K562 (cell line): ENCODE measurements around the gene IL27RA. TPM values are rescaled to one million over a fixed set of nuclear protein-coding genes. Genes with fewer than 3 reads are reported as not detected.
A peak's percentile ranks its signal among the peaks of the same experiment; 100 is the strongest.

Experiments
- ASH1L ChIP-seq: fragments of 450-650 bp; IDR thresholded peaks from 2 replicates; pipeline ENCODE4 v1.6.1; 2018; ENCODE audit warnings: borderline replicate concordance, mild to moderate bottlenecking, low read depth; ENCODE audit not compliant: partially characterized antibody
- BRF1 ChIP-seq: IDR thresholded peaks from 3 replicates; pipeline ENCODE4 v1.6.1; 2011; ENCODE audit warnings: borderline replicate concordance, mild to moderate bottlenecking; ENCODE audit not compliant: insufficient read length; ENCODE audit errors: extremely low read depth
- CSDE1 ChIP-seq, 2 experiments: fragments of 450-650 bp; IDR thresholded peaks; 2 replicates each; pipeline ENCODE4 v1.6.1; 2016; ENCODE audit warnings: mild to moderate bottlenecking in 1 of 2
- EP400 ChIP-seq: fragments of 450-650 bp; IDR thresholded peaks from 2 replicates; pipeline ENCODE4 v1.6.1; 2017; ENCODE audit warnings: antibody characterized with exemption, mild to moderate bottlenecking, moderate library complexity
- FOXO4 ChIP-seq: fragments of 450-650 bp; formaldehyde crosslinking; IDR thresholded peaks from 2 replicates; pipeline ENCODE4 v1.4.0; 2020; ENCODE audit warnings: mild to moderate bottlenecking, moderate library complexity
- ILK ChIP-seq: fragments of 450-650 bp; IDR thresholded peaks from 2 replicates; pipeline ENCODE4 v1.6.1; 2016; ENCODE audit warnings: missing genetic modification characterization, low read depth, mild to moderate bottlenecking, missing compliant biosample characterization, moderate library complexity, borderline replicate concordance
- KLF6 ChIP-seq: fragments of 250-450 bp; sonication (Bioruptor Pico); IDR thresholded peaks from 2 replicates; pipeline ENCODE4 v1.4.0; 2020; ENCODE audit warnings: mild to moderate bottlenecking, moderate library complexity, borderline replicate concordance
- RBM25 ChIP-seq: fragments of 200-400 bp; formaldehyde crosslinking; IDR thresholded peaks from 2 replicates; pipeline ENCODE4 v1.6.1; 2018; ENCODE audit warnings: low read length, low read depth, moderate library complexity; ENCODE audit not compliant: severe bottlenecking
- RERE ChIP-seq: sonication (generic); formaldehyde crosslinking; IDR thresholded peaks from 2 replicates; pipeline ENCODE4 v1.8.0; 2023; ENCODE audit warnings: missing genetic modification reagents, mild to moderate bottlenecking, borderline replicate concordance
- THAP12 ChIP-seq: fragments of 250-450 bp; sonication (Bioruptor Pico); IDR thresholded peaks from 2 replicates; pipeline ENCODE4 v1.9.0; 2021; ENCODE audit warnings: mild to moderate bottlenecking, inconsistent platforms
- ZNF740 ChIP-seq, 3 experiments: fragments of 200-800 bp in 1 of 3; sonication (Bioruptor generic) in 1 of 3; sonication (generic) in 1 of 3; formaldehyde crosslinking in 1 of 3; IDR thresholded peaks; 2 replicates each; pipeline versions ENCODE4 v1.6.1 to v1.8.0; 2016 to 2022; ENCODE audit warnings: mild to moderate bottlenecking in 2 of 3, missing compliant biosample characterization in 2 of 3, missing genetic modification characterization in 2 of 3, missing genetic modification reagents in 1 of 3
- polyA plus RNA-seq, 8 experiments: library from polyadenylated mRNA; depleted of rRNA in 4 of 8; stranded (reverse) in 5 of 8; unstranded in 3 of 8; fragments of >200 nt; fragmentation: Nextera tagmentation in 2 of 8; fragmentation: Illumina TruSeq in 1 of 8; extraction: Ambion mirVana in 2 of 8; extraction: Trizol in 1 of 8; gene quantifications; 2 replicates each; pipeline versions ENCODE4 v1.2.1 to v1.2.3, GENCODE V29; 2011 to 2014; ENCODE audit warnings: inconsistent platforms in 1 of 8, missing spikeins in 1 of 8
- total RNA-seq, 7 experiments: library from RNA; depleted of rRNA in 6 of 7; stranded (reverse); fragments of >200 nt in 6 of 7; fragmentation: Illumina TruSeq in 2 of 7; extraction: Trizol in 2 of 7; gene quantifications; 2 replicates each; pipeline versions ENCODE4 v1.2.1 to v1.2.3, GENCODE V29; 2011 to 2021; ENCODE audit warnings: low replicate concordance in 1 of 7

Gene IL27RA
- total and polyA plus RNA-seq, 9 of the 15 experiments (the other 6 are each of a cell fraction or from before 2014, with no cell fraction given), result 1.9 to 15.9 (median 12.0) TPM

GRCh38 chr19:14091081-14091812 is 59.7 kb downstream of the IL27RA start (continued):
- no peak for TF ChIP-seq RERE (CRISPR knock-in tag)
- TF ChIP-seq ASH1L, result no peak
- TF ChIP-seq CSDE1 (IDR thresholded peaks at IDR 0.05), result no peak
- no peak for TF ChIP-seq BRF1
- peak; percentile 90 for TF ChIP-seq THAP12
- TF ChIP-seq ILK, result no peak
- TF ChIP-seq FOXO4, result 0 out of 2 replicates have a peak, but pooled peaks have one; percentile 39
- peak; percentile 77 for TF ChIP-seq EP400
- TF ChIP-seq RBM25, result peak; percentile 30
- peak; percentile 59; the same call in 1 of the 2 replicates for TF ChIP-seq KLF6 (CRISPR knock-in tag)
- peak; percentile 42; the same call in 1 of the 2 replicates for TF ChIP-seq ZNF740 (CRISPR knock-in tag; IDR thresholded peaks at IDR 0.05)
- TF ChIP-seq ZNF740 (tag; IDR thresholded peaks at IDR 0.05), result peak in 1 of 2 experiments; percentile 60; a peak in 2 of 4 replicates
